CD4-positive, alpha-beta T cell (primary cell): ENCODE results near the gene ZNF212. TPM values are rescaled to one million over a fixed set of nuclear protein-coding genes. Genes with fewer than 3 reads are reported as not detected.

Source experiments
- ATAC-seq: fragments of 200-7000 bp; cut with Tn5 transposase; one replicate; pipeline ENCODE4 v1.10.0; 2022; ENCODE audit warnings: mild to moderate bottlenecking; ENCODE audit not compliant: poor library complexity
- CTCF ChIA-PET: fragments of 350-600 bp; sonication (Branson Sonifier 250); formaldehyde crosslinking; loops from one replicate; lab custom pipeline; 2021; ENCODE audit warnings: antibody characterized with exemption, inconsistent platforms; lab: Charles Lee
- POLR2A ChIA-PET: fragments of 350-600 bp; sonication (Branson Sonifier 250); formaldehyde crosslinking; loops from one replicate; lab custom pipeline; 2021; ENCODE audit warnings: antibody characterized with exemption, inconsistent platforms; lab: Charles Lee
- DNase-seq, 14 experiments: peaks; one replicate each; pipeline ENCODE4 v3.0.0-alpha.2; 2013 to 2020; ENCODE audit warnings: mixed read lengths in 2 of 14
- H3K27ac ChIP-seq, 2 donors: one replicate each; pipeline versions ENCODE4 v1.5.1 to v1.7.0; 2013; ENCODE audit warnings: low read length in 2 of 2, low read depth in 1 of 2, mild to moderate bottlenecking in 1 of 2
- H3K27me3 ChIP-seq, 2 experiments: 1 replicate in 1 of 2; 2 replicates in 1 of 2; pipeline versions ENCODE4 v1.6.1 to v1.7.0; 2013; ENCODE audit warnings: low read length in 2 of 2, control low read depth in 1 of 2, mild to moderate bottlenecking in 1 of 2, moderate library complexity in 1 of 2; ENCODE audit not compliant: insufficient read depth in 2 of 2, control insufficient read depth in 1 of 2
- H3K36me3 ChIP-seq: one replicate; pipeline ENCODE4 v1.6.1; 2013; ENCODE audit warnings: low read length, control low read depth; ENCODE audit not compliant: insufficient read depth
- H3K4me1 ChIP-seq: one replicate; pipeline ENCODE4 v1.6.1; 2013; ENCODE audit warnings: low read length, control low read depth; ENCODE audit not compliant: insufficient read depth
- H3K4me3 ChIP-seq: one replicate; pipeline ENCODE4 v1.5.1; 2013; ENCODE audit warnings: mild to moderate bottlenecking, low read length, moderate library complexity
- H3K9me3 ChIP-seq, 2 experiments: 1 replicate in 1 of 2; 2 replicates in 1 of 2; pipeline versions ENCODE4 v1.6.1 to v1.7.0; 2013; ENCODE audit warnings: low read length in 2 of 2, mild to moderate bottlenecking in 2 of 2, control low read depth in 1 of 2, moderate library complexity in 1 of 2; ENCODE audit not compliant: control insufficient read depth in 1 of 2, insufficient read depth in 1 of 2
- H3K27ac Mint-ChIP-seq: one replicate; pipeline ENCODE4 v1.8.0; 2020; ENCODE audit warnings: mixed read lengths
- H3K27me3 Mint-ChIP-seq: one replicate; pipeline ENCODE4 v1.8.0; 2021; ENCODE audit warnings: mixed read lengths
- H3K36me3 Mint-ChIP-seq: one replicate; pipeline ENCODE4 v1.8.0; 2021; ENCODE audit warnings: low read depth, mixed read lengths
- H3K4me1 Mint-ChIP-seq: one replicate; pipeline ENCODE4 v1.8.0; 2021; ENCODE audit warnings: low read depth, mixed read lengths
- H3K4me3 Mint-ChIP-seq: one replicate; pipeline ENCODE4 v1.8.0; 2020; ENCODE audit warnings: mild to moderate bottlenecking, mixed read lengths
- H3K9me3 Mint-ChIP-seq: one replicate; pipeline ENCODE4 v1.8.0; 2020; ENCODE audit warnings: mixed read lengths
- intact Hi-C, 2 experiments: fragments of 100-400 bp; cut with DNase I in 1 of 2; cut with micrococcal nuclease in 1 of 2; formaldehyde crosslinking; loops; one replicate each; pipeline versions ENCODE4 v1.15.1 to v1.9.0; 2023 to 2025; cut with DNase I, micrococcal nuclease
- total RNA-seq, 174 experiments: library from RNA in 2 of 174; stranded (reverse) in 2 of 174; gene quantifications; one replicate each; pipeline ENCODE4 v1.2.3 and lab custom pipeline; 2021 to 2026
- TF ChIP-seq, protein P1 (sequence below): fragments of 200-600 bp; IDR thresholded peaks from one replicate; pipeline ENCODE4 v1.8.0; 2022; ENCODE audit warnings: antibody characterized with exemption, mild to moderate bottlenecking

ZNF212 gene
- total RNA-seq, 2 experiments from 2014 or later = 12.1 to 13.2 TPM

DNA sequence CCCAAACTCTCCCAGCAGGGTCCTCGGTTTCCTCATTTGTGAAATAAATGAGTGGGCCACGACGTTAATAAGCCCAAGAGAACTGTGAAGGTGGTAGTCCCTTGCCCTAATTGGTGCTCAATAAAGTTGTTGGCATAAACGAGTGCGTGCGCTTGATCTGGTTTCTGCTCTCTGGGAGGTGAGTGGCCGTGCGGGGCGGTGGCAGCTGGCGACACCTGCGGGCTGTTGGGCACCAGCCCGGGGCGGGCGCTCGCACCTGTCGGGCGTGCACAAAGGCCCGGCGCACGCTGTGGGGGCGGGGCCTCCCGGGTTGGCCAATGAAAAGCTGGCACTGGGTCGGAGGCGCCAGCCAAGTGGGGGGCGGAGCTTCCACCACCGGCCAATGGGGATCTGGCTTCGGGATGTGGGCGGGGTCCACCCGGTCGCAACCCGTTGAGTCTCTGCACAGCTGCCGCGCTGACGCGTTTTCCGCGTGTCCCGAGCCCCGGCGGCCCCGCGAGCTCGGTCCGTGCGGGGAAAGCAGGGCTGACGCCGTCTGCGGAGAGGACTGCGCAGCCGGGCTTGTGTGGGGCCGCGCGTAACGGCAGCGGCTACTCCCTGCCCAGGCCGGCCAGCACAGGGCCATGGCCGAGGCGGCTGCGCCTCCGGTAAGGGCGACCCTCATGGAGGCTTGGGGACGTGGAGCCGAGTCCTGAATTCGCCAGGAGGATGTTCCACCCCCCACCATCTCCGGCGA lies 45.6 kb downstream of the ZNF212 start:
- ChIA-PET CTCF (interaction anchor here (0.7 to 4.4 kb wide), 12 partner anchors 12 to 341 kb away, joined by 3 to 56 read pairs (median 3); partner anchors contain the start of genes ZNF282, ZNF398 and ZNF783), POLR2A (interaction anchor here (0.6 to 4.2 kb wide), 20 partner anchors 10 to 430 kb away, joined by 3 to 144 read pairs (median 5); partner anchors contain the start of genes ZNF212, ZNF282, ZNF398 and ZNF425)
- peaks cover 44% of the 10 kb centered on the region for H3K4me1 Mint-ChIP-seq
- peak overlapping the region; percentile 65 for H3K4me3 ChIP-seq
- H3K27ac Mint-ChIP-seq = peak overlapping the region; percentile 90
- peaks cover 47% of the 10 kb centered on the region for H3K4me1 ChIP-seq
- DNase-seq = peak; percentile 96 to 99 (median 98)
- no peaks in the 10 kb centered on the region for H3K27me3 ChIP-seq
- H3K36me3 ChIP-seq = peaks cover 18% of the 10 kb centered on the region
- no peaks in the 10 kb centered on the region for H3K9me3 ChIP-seq
- H3K36me3 Mint-ChIP-seq = peaks cover 35% of the 10 kb centered on the region
- no peaks in the 10 kb centered on the region for H3K9me3 Mint-ChIP-seq
- intact Hi-C loops = loop anchor here (1.0 to 10.0 kb wide), 6 partner anchors 22 to 400 kb away; partner anchors contain the start of genes ZNF783 (in 2 of the 2), EZH2 (in 1 of the 2), ZNF212 (in 1 of the 2) and ZNF746 (in 1 of the 2)
- ATAC-seq = peak; percentile 93
- TF ChIP-seq, protein P1, sequence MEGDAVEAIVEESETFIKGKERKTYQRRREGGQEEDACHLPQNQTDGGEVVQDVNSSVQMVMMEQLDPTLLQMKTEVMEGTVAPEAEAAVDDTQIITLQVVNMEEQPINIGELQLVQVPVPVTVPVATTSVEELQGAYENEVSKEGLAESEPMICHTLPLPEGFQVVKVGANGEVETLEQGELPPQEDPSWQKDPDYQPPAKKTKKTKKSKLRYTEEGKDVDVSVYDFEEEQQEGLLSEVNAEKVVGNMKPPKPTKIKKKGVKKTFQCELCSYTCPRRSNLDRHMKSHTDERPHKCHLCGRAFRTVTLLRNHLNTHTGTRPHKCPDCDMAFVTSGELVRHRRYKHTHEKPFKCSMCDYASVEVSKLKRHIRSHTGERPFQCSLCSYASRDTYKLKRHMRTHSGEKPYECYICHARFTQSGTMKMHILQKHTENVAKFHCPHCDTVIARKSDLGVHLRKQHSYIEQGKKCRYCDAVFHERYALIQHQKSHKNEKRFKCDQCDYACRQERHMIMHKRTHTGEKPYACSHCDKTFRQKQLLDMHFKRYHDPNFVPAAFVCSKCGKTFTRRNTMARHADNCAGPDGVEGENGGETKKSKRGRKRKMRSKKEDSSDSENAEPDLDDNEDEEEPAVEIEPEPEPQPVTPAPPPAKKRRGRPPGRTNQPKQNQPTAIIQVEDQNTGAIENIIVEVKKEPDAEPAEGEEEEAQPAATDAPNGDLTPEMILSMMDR = peak; percentile 13
- peak overlapping the region; percentile 92 for H3K4me3 Mint-ChIP-seq
- peak overlapping the region; percentile 21 to 63 for H3K27ac ChIP-seq
- H3K27me3 Mint-ChIP-seq = no peaks in the 10 kb centered on the region

DNA sequence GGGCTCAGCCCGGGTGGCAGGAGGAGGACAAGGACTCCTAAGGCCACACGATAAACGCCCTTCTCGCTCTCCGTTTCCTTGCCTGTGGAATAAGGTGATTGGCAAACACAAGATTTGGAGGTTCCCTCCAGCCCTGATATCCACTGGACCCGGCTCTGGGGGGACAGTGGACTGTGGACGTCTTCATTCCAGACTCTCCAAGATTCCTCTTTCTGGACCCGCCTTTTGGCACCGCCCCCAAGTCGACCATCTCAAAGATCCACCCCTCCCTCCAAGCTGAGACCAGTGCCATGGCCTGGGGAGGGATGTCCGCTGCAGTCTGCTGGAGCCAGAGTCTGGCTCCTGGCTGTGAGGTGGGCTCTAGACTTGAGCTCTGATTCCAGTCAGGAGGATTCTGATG lies 46.2 kb downstream of the ZNF212 start:
- Histone ChIP-seq H3K9me3 (no peaks in the 10 kb centered on the region), H3K4me3 (peak overlapping the region; percentile 65), H3K27me3 (no peaks in the 10 kb centered on the region), H3K27ac (peak overlapping the region in 1 of 2 donors; percentile 63), H3K36me3 (peaks cover 16% of the 10 kb centered on the region), H3K4me1 (peaks cover 47% of the 10 kb centered on the region)
- intact Hi-C loops = loop anchor here (2.0 to 10.0 kb wide), 5 partner anchors 23 to 401 kb away; partner anchors contain the start of genes EZH2 (in 1 of the 2), ZNF746 (in 1 of the 2) and ZNF783 (in 1 of the 2)
- peaks cover 44% of the 10 kb centered on the region for H3K4me1 Mint-ChIP-seq
- TF ChIP-seq, protein P1 = no peak
- H3K9me3 Mint-ChIP-seq = no peaks in the 10 kb centered on the region
- peak overlapping the region; percentile 90 for H3K27ac Mint-ChIP-seq
- H3K4me3 Mint-ChIP-seq = peak overlapping the region; percentile 92
- ChIA-PET CTCF (interaction anchor here (1.0 to 4.4 kb wide), 9 partner anchors 21 to 339 kb away, joined by 3 to 56 read pairs (median 4); partner anchors contain the start of genes ZNF282, ZNF398 and ZNF783), POLR2A (interaction anchor here (0.6 to 4.2 kb wide), 18 partner anchors 10 to 429 kb away, joined by 3 to 144 read pairs (median 6); partner anchors contain the start of genes ZNF212, ZNF282, ZNF398 and ZNF425)
- H3K36me3 Mint-ChIP-seq = peaks cover 37% of the 10 kb centered on the region
- no peaks in the 10 kb centered on the region for H3K27me3 Mint-ChIP-seq
- ATAC-seq = no peak
- DNase-seq = no peak

DNA sequence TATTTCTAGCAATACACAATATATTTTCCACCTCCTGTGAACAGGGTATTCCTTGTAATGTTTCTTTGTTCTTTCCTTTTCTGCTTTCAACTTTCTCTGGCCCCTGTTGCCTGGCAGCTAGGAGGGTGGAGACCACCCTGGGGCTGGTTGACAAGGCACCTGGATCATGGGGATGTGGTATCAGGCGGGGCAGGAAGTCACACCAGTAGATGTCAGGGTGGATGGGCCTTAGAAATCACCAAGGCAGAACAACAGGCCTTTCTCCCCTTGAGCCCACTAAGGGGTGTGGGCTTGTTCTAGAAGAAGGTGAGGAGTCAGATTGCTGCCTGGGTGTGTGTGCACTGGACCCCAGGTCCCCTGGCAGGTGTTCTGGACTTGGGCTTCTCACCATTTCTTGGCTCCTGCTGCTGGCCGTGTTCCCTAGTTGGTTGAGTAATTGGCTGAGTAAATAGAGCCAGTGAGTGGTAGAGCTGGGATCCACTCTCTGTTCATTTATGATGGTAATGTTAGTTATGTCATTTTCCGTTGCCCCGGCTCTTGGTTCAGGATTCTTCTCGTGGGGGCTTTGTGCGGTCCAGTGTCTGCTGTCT lies 47.5 kb downstream of the ZNF212 start:
- H3K4me1 ChIP-seq = peaks cover 47% of the 10 kb centered on the region
- H3K27me3 ChIP-seq = no peaks in the 10 kb centered on the region
- no peaks in the 10 kb centered on the region for H3K9me3 ChIP-seq
- ChIA-PET POLR2A (interaction anchor here (0.7 to 4.2 kb wide), 2 partner anchors 25 to 116 kb away, joined by 3 to 144 read pairs; partner anchors contain the start of gene ZNF783), CTCF (no interaction called here)
- no peaks in the 10 kb centered on the region for H3K9me3 Mint-ChIP-seq
- peaks cover 44% of the 10 kb centered on the region for H3K4me1 Mint-ChIP-seq
- ATAC-seq = no peak
- intact Hi-C loops = loop anchor here in 1 of 2 experiments (2.0 to 10.0 kb wide), 4 partner anchors 46 to 402 kb away; partner anchors contain the start of genes EZH2 and ZNF746
- TF ChIP-seq, protein P1 = no peak
- no peak overlapping the region for H3K4me3 ChIP-seq
- H3K36me3 Mint-ChIP-seq = peaks cover 40% of the 10 kb centered on the region
- H3K27me3 Mint-ChIP-seq = no peaks in the 10 kb centered on the region
- H3K36me3 ChIP-seq = peaks cover 14% of the 10 kb centered on the region
- H3K4me3 Mint-ChIP-seq = peak overlapping the region; percentile 92
- peak overlapping the region; percentile 90 for H3K27ac Mint-ChIP-seq
- no peak overlapping the region for H3K27ac ChIP-seq
- peak in 1 of 14 experiments; percentile 37 for DNase-seq
